SW480 (cell line): ENCODE results near the gene POGZ.

Experiments used
- DNase-seq: peaks from one replicate; pipeline ENCODE4 v3.0.0-alpha.2; 2016; ENCODE audit warnings: low spot score

Gene POGZ

DNA sequence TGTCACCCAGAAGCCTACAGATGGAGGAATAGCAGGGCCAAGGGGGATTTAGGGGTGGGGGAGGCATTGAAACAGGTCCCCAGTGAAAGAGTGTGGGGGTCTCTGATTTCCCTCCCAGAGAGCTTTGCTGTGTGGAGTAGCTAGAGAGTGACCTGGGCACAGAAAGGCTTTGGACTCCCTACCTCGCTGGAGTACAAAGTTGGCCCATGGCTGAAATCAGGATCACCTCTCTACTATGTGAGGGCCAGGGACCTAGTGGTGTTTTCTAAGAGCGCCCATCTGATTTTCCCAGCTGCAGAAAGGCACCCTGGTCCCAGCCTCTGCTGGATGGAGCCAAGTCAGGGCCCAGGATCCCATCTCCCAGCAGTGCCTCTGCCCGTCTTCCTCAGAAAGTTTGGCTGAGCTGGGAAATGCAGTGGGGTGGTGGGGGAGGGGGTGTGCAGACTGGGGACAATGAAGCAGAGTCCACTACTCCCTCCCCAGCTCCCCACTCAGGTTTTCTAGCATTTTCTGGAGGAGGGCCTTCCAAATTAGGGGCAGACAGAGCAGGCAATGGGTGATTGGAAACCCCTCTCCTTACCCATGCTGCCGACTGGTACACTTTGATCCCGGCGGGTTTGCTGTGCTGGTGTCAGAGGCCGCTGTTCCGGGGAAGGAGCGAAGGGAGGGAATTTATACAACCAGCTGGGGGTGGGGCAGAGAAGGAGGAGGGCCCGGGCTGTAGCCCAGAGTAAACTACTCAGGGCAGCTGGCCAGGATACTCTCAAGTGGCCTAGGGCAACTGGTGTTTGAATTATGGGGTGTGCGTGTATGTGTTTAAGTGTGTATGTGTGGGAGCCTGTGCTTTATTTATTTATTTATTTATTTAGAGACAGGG is 87.0 kb downstream of the POGZ start, which contains the start of gene SELENBP1:
TSS of gene SELENBP1 (minus strand) at position 648 of the 877 bp plus-strand sequence. CDS start at position 584, 64 bp downstream.
- peak; percentile 29 for DNase-seq

DNA sequence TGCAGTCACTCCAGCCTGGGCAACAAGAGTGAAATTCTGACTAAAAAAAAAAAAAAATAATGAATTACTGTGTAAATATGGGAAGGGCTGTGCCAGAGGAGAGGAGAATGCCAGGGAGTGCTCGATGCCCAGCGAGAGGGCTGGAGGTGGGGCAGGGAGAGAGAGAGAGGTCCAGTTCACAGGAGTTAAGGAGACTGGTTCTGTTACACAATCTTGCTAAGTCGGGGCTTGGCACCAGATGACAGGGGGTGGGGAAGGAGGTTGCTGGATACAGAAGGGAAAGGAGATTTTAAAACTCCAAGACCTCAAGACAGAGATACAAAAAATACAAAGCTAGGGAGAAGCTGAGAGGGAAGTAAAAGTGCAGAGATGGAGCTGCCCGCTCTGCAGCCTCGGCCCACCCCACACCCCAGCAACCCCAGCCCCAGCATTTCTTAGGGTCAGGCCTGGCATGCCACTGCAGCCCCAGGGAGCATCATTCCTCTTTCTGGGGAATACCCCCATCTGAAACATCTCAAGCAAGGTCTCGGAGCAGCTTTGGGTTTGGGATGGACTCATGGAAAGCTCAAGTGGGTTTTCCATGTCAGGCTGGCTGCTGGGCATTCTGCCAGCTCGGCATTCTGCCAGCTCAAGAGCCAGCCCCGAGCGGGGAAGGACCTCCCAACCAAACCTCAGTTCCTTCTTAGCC is 87.8 kb downstream of the POGZ start:
- no peak for DNase-seq

DNA sequence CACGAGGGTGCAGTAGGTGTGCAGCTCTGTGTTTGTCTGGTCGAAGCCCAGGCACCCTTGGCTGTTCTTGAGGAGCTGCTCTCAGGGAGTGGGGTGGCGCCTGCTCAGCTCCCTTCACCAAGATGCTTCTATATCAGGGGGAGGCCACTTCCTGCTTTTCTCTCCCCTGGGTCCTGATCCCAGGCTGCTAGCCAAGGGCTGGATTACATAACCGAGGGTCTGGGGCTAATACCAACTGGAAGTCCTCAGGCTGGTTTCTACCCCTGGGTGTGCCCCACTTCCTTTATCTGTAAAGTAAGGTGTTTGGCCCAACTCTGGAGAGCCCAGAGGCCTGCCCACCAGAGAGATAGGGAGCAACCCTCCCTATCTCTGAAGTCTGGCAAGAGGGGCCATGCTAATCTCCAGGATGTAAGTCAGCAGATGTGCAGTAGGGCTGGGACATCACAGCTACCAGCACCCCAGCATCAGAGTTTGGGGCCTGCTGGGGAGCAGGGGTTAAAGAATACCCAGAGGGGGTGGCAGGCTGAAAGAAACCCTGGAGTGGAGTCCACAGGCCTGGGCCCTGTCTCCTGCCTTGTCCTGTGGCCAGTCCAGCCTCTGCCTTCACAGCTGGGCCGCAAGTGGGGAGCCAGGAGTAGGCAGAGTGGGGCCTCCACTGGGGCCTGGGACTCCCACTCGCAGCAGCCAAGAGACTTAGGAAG is 88.9 kb downstream of the POGZ start:
- no peak for DNase-seq

DNA sequence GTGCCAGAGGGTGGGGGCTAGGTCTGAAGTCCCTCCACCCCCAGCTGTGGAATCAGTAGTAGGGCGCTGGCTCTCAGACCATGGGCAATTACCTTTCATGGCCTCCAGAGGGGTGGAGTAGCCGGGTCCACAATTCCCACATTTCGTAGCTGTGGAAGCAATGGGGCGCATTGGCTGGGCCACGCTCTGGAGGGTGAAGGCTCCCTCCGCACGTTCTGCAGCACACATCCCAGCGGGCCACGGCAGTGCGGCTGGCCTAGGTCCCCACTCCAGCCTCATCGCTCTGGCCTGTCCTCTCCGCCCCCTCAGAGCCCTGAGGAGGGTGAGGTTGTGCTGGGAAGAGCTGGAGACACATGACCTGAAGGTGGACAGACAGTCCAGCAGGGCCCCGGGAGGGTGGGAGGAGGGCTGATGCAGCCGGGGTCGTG is 89.7 kb downstream of the POGZ start:
- DNase-seq: no peak

DNA sequence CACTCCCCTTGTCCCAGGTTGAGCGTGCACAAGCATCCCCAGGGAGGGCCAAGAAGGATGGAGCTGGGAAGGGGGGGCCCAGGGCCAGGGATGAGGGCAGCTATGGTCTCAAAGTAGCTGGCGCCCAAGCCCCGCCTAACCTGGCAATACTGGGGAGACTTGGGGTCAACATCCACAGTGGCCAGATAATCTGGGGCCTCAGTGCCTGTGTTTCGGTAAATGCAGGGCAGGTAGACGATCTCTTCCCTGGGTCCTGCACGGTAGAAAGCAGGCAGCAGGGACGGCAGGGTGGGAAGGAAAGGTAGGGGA is 90.0 kb downstream of the POGZ start:
- DNase-seq: no peak

DNA sequence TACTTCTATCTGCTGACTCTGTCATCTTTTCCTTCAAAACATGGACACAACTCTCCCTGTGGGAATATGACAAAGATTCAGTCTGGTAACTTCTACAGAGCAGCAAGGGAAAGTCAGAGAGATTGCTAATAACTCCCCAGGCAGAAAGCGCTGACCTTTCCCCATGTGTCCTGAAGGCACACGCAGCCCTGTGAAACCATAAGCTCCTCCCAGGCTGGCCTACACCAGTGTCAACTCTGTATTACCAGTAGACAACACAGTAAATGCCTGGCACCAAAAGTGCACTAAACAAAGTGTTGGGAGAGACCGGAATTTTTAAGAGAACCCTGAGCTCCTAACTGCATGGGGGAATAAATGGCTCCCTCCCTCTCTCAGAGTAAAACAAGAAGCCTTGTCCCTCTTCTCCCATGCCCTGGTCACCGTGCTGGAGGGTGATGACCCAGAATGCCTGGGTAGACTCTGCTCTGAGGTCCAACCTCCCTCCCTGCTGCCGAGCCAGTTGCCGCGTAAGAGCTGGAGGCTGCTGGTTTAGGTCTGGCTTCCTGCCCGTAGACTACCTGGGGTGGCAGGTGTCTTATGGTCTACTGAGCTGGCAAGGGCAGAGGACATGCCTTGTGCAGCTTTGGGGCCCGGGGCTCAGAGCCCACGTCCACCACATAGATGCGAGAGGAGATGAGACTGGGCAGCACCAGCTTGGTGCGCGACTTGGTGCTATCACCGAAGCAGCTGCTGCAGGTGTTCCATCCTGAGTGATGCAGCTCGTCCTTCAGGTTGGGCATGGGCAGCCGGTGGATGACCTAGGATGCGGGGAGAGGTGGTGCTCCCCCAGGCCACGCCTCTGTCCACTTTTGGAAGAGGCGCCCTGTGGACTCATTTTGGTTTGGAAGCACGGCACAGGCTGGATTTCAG is 90.6 kb downstream of the POGZ start:
- DNase-seq: no peak

DNA sequence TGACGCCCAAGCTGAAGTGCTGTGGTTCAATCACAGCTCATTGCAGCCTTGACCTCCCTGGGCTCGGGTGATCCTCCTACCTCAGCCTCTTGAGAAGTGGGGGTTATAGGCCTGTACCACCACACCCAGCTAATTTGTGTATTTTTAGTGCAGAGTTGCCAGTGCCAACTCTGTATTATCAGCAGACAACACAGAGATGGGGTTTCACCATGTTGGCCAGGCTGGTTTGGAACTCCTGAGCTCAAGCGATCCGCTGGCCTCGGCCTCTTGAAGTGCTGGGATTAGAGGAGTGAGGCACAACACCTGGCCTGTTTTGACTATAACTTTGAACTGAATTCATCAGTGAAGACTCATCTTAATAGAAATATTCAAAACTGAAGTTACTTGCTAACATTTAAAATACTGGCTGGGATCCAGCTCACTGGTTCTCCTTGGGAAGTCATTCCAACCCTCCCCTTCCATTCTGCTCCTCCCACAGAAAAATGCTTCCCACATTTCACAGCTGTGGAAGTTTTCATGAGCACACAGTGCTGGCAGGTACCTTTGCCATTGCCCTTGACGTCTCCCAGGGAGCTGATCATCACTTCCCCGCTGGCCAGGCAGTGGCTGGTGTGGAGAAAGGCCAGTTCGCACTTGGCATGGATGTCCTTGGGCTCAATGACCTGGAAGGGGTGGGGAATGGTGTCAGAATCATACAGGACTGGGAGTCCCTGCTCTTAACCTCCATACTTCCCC is 91.5 kb downstream of the POGZ start:
- no peak for DNase-seq

DNA sequence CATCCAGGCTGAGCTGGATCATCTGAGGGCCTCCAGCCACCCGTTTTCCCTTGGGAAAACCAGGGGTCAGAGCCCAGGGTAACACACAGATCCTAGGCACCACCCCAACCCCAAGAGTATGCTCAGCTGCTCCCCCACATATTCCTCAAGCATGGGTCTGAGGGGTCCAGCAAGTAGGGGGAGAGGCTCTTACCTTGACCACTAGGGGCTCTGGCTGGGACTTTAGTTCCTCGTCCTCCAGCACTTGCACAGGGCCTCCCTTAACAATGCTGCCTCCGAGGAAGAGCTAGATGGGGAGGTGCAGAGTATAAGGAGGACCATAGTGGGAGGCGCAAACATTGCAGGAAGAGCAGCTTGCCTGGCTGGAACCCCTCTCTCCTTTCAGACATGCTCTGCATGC is 94.3 kb downstream of the POGZ start:
- no peak for DNase-seq

DNA sequence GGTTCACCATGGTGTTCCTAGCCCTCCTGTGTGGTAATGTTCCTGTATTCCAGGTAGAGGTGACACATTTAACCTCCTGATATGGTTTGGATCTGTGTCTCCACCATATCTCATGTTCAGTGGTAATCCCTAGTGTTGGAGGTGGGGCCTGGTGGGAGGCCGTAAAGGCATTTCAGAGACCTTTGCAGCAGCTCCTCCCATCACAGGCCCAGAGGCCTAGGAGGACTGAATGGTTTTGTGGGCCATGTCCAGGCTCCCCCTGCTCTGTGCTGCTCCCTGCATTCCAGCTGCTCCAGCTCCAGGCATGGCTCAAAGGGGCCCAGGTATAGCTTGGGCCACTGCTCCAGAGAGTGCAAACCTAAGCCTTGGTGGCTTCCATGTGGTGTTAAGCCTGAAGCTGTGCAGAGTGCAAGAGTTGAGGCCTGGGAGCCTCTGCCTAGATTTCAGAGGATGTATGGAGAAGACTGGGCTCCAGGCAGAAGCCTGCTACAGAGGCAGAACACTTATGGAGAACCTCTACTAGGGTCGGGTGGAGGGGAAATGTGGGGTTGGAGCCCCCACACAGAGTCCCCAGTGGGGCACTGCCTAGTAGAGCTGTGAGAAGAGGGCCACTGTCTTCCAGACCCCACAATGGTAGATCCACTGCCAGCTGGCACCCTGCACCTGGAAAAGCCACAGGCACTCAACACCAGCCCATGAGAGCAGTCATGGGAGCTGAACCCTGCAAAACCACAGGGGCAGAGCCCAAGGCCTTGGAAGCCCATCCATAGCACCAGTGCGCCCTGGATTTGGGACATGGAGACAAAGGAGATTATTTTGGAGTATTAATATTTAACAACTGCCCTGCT is 96.8 kb downstream of the POGZ start:
- DNase-seq: no peak

DNA sequence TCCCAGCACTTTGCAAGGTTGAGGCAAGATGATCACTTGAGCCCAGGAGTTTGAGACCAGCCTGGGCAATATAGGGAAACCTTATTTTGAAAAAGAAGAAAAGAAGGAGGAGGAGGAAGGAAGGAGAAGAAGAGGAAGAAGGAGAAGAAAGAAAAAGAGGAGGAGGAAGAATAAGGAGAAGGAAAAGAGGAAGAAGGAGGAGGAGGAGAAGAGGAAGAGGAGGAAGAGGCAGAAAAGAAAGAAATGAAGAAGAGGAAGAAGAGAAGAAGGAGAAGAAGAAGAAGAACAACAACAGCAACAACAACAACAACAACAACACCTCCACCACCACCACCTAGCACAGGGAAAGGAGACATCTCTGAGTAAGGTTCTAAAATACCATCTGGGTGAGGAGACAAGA is 97.4 kb downstream of the POGZ start:
- no peak for DNase-seq

DNA sequence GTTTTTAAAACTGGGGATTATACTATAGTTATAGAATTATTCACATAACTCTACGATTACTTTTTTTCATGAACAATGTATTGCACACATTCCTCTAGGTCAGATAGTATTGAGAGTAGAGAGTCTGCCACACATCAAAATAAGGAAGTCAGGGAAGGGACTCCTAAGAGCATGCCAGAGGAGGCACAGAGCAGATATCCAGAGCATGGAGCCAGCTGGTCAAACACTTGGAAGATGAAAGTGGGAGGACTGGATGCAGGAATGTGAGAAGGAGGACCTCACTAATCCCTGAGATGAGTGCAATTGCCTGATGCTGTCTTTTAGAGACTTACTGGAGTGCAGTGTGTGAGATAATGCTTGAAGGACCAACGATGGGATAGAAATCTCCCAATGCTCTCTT is 102.6 kb downstream of the POGZ start:
- DNase-seq: no peak
